HEK293T (cell line): ENCODE measurements around the gene FBN1.

Experiments
- ARNT ChIP-seq: fragments of 450-650 bp; IDR thresholded peaks from 2 replicates; pipeline ENCODE4 v1.6.1; 2017; ENCODE audit warnings: mild to moderate bottlenecking
- L3MBTL2 ChIP-seq: fragments of 450-650 bp; conservative IDR thresholded peaks from 2 replicates; pipeline ENCODE4 v1.6.1; 2016; ENCODE audit warnings: mild to moderate bottlenecking
- LEF1 ChIP-seq: fragments of 450-650 bp; IDR thresholded peaks from 2 replicates; pipeline ENCODE4 v1.6.1; 2017; ENCODE audit warnings: mild to moderate bottlenecking, borderline replicate concordance
- TARDBP ChIP-seq: fragments of 450-650 bp; IDR thresholded peaks from 2 replicates; pipeline ENCODE4 v1.6.1; 2016

- TF ChIP-seq LEF1 = no peak
- no peak for TF ChIP-seq ARNT
- no peak for TF ChIP-seq TARDBP
- TF ChIP-seq L3MBTL2 = no peak
These were observed 282.0 kb downstream of the FBN1 start for GRCh38 chr15:48363474-48363873.
